HG03039 (cell line): Measurements from ENCODE around the gene TRIM50.
"Not testable (repeated sequence)": the region's sequence is repeated elsewhere in the genome, so short reads cannot be mapped to it uniquely, and the experiment has no call there.

Source experiments
- ATAC-seq: cut with Tn5 transposase; IDR thresholded peaks from one replicate; pipeline ENCODE4 v1.9.1; 2021; ENCODE audit warnings: mild to moderate bottlenecking, moderate library complexity; ENCODE audit not compliant: unreplicated experiment

TRIM50 gene

DNA sequence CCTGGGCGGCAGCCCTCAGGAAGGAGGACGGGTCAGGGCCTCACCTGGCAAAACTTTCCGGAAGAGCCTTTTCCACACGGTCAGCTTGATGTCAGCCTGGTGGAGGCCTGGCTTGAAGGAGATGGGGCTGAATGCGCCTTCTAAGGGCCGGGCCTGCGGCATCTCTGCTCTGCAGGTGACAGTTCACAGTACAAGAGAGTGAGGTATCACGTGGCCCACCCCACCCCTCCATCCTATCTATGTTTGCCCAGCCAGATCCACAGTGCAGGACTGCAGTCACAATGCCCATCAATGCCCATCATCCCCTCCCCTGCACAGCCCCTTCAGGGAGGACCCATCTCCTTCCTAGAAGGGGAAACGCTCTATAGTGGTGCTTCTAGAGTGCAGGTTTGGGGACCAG, 11.4 kb downstream of the TRIM50 start:
- no peak for ATAC-seq

DNA sequence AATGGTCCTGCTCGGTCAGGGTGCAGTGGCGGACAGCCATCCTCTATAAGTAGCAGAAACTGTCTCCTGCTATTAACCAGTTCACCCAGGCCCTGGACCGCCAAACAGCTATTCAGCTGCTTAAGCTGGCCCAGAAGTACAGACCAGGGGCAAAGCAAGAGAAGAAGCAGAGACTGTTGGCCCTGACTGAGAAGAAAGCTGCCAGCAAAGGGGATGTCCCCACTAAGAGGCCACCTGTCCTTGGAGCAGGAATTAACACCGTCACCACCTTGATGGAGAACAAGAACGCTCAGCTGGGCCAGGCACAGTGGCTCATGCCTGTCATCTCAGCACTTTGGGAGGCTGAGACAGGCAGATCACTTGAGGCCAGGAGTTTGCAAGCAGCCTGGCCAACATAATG, 13.6 kb downstream of the TRIM50 start:
- ATAC-seq: no peak

DNA sequence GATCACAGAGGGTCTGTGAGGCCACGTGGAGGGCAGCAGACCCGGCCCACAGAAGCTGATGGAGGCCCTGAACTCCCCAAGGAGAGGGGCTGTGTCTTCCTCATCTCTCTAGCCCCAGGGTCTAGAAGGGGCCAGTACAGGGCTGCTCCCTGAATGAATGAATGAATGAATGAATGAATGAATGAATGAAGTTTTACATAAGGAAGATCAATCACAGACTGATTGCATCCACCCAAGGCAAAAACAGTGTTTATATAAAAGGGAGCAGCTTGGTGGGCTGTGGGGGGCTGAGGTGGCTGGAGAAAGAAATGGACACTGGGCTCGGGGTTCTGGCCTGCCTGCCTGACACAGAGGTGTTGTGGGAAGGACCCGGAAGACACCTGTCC, 14.4 kb downstream of the TRIM50 start:
- no peak for ATAC-seq

DNA sequence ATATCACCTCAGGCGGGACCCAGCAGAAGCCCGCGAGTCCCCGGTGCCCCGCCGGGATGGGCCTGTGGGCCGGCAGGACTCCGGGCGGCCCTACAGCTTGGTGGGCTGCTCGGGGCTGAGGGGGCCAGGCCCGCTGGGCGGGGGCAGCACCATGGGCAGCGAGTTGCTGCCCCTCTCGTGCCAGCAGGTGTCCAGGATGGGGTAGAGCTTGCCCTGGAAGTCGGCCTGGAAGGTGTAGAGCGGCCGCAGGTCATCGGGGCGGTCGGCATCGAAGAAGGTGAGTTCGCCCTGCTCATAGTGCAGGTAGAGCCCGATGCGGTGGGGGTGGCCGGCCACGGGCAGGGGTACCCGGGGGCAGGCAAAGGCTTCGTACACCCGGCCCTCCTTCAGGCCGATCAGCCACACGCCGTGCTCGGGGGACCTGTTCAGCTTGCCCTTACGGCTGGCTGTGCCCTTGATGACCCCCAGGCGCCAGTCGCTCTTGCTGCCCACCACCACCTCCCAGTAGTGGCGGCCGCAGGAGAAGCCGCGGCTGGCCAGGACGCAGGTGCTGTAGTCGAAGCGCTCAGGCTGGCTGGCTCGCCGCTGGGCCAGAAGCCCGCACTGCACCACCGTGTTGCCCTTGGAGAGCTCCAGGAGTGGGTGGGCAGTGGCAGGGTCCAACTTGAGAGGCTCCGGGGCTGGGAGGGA, 14.9 kb downstream of the TRIM50 start:
- no peak for ATAC-seq

DNA sequence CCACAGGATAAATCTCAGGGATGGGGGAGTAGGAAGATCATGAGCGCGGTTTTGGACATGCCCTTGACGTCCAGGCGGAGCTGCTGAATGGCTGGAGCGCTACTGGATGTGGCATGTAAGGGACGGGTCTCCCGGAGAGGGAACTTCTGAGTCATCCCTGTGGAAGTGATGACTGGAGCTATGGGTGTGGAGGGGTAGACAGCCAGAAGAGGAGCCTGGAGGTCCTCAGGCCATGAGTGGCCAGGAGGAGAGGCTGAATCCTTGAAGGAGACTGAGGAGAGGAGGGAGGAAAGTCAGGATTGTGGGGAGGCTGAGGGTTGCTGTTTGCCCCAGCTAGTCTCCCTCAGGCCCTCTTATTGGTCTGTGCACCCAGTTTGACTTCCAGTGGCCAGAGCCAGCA, 16.5 kb downstream of the TRIM50 start:
- ATAC-seq: not testable (repeated sequence)

DNA sequence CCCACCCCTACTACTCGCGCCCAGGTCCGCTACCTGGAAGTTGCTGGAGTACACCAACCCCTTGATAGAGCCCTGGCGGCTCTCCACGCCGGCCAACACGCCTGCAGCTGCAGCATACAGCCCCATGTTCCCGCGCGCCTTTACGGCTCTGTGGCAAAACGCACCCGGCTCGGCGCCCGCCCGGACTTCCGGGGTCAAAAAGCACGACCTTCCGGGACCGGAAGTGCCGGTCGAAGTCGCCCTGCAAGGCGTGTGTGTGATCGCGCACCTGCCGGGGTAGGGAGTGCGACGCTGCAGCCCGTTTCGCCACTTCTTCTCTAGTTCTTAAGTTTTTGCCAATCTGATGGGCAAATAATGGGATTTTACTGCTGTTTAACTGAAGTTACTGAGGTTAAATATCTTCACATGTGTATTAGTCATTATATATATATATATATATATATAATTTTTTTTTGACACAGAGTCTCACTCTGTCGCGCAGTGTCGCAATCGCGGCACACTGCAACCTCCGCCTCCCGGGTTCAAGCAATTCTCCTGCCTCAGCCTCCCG, 19.1 kb downstream of the TRIM50 start, which contains the start of gene NSUN5:
TSS of gene NSUN5 (minus strand) at position 162 of the 550 bp plus-strand sequence. CDS start at position 126, 36 bp downstream.
- ATAC-seq: peak; percentile 68

DNA sequence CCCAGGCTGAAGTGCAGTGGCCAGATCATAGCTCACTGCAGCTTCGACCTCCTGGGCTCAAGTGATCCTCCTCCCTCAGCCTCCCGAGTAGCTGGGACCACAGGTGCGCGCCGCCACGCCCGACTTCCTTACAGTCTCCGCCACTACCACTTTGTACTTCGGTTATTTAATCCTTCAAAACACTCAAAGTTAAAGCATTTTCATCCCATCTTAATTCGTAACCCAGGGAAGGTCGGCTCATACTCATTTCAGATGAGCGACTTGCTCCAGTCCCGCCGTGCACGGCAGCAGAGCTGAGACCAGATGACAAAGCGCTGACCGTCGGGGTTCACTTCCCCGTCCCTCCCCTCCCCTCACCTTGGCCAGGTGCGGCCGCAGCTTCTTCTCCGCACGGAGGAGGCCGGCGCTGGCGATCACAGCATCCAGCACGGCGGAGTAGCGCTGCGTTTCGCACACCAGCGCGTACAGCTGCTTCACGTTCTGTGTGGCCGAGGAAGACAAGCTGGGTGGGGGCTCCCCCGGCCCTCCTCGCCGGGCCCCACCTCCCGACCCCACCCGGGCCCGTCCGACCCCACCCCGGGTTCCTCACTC, 19.7 kb downstream of the TRIM50 start:
- peak; percentile 30 for ATAC-seq

DNA sequence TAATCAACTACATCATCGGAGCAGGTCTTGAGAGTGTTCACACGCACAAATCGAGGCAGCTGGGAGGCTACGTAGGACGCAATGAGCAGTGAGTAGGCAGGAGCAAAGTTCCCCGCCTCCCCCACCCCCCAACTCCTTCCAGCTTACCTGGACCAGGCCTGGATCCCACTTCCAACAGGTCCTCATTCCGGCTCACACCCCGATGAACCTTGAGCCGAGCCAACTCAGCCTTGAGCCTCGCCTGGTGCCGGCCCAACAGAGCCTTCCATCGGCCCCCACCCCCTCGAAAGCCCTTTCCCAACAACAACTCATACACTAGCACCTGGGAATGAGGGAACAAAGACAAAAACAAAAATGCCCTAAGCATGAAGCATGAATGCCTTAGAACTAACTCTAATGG, 20.4 kb downstream of the TRIM50 start:
- ATAC-seq: no peak

DNA sequence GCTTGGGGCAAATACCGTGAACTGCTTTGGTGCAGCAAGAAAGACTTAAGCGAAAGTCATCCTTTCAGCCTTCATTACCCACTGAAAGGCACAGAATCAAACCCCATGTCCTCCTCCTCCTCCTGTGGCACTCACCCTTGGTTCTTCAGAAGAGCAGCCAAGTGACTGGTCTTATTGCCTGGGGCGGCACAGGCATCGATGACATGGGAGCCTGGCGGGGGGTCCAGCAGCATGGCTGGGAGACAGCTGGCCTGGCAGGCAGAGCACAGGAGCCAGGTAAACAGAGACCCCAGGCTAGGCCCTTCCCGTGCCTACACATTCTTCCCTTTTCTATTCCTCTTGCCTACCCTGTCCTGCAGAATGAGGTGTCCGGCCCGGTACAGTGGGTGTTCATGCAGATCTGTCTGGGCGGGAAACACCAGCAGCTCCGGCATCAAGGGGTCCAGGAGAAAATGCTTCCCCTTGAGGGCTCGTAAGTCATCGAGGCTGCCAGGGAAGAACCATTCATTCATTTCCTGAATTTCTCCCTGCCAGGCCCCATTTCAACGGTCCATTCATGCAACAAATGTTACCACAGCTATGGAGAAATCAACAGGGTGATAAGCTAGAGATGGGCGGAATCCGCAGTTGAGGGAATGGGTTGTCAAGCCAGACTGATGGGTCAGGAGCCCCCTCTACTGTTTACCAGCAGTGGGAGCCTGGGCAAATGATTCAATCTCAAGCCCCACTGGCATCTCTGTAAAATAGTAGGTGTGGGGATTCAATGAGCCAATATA, 23.1 kb downstream of the TRIM50 start:
- not testable (repeated sequence) for ATAC-seq

DNA sequence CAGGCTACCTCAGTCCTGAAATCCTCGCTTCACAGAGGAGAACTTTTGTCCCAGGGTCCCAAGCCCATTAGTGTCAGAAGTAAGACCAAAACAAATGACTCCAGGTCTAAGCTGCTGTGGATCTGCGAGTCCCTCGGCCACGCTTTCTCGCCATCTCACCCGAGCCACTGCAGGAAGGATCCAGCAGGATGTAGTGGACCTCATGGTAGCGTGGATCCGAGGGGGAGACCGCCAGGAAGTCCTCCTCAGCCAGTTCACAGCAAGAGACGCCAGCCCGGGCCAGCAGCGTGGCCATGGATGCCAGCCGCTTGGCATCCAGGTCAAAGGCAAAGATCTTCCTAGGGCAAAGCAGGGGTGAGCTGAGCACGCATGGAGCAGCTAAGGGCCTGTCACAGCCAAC, 23.8 kb downstream of the TRIM50 start:
- no peak for ATAC-seq

DNA sequence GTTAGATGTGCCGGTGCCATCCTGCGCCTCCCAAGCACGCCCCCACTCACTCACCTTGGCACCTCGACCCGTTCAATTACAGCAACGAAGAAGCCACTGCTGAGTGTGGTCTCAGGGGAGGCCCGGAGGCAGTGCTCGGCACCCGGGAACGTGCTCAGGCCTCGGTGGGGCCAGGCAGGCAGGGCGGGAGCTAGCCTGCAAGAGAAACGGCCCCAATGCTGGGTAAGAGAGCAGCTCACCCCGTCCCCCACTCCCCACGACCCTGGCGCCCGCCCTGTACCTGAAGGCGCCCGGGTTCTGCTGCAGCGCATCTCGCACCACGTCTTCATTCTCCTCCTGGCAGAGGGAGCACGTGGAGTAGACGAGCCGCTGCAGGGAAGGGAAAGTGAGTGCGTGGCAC, 24.3 kb downstream of the TRIM50 start:
- ATAC-seq: no peak

DNA sequence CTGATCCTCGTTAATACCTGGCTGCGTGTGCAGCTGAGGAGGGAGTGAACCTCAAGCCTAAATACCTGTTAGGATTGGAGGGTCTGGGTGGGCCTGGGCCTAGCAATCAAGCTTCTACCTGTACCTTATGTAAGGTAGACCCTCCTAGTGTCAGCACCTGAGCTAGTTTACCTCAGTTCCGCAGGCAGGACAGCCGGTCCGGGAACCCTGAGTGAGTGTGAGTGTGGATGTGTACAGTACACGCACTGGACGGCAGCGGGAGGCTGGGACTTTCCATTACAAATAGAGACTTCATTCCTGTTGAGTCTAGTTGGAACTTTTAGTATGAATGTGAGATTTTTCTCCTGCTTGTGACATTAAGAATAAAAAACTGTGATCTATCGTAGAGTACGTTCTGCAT, 25.0 kb downstream of the TRIM50 start:
- ATAC-seq: not testable (repeated sequence)

DNA sequence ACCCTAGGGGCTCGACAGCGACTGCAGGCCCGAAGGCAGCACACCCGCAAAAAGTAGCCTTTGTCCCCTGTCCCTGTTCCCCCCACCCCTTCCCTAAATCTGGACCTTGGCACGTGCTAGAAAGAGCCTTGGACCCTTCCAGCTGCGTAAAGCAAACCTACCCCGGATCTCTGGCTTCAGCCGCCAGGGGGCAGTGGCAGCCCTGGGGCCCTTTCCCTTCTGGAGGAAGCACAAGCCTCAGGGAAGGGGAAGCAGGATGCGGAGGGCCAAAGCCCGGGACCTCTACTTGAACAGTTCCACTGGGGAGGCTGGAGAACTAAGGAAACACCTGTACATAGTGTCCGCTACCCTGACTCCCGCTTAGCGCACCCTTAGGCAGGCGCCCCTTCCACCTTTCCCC, 26.8 kb downstream of the TRIM50 start:
- ATAC-seq: not testable (repeated sequence)

DNA sequence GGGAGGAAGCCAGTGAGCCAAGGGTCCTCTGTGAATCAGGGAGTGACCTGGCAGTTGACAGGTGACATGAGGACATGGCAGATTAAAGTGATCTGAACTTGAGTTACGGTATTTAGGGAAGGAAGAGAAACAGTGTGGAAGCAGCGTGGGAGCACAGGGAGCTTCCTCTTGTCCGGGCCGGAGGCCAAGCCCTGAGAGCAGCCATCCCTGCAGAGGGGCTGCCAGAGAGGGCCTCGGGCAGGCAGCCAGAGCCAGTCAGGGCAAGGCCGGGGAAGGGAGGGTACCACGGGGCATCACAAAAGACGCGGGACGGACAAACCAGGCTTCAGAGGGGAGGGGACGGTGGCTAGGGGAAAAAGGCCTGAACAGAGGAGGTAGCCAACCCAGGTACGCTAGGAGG, 28.1 kb downstream of the TRIM50 start:
- not testable (repeated sequence) for ATAC-seq

DNA sequence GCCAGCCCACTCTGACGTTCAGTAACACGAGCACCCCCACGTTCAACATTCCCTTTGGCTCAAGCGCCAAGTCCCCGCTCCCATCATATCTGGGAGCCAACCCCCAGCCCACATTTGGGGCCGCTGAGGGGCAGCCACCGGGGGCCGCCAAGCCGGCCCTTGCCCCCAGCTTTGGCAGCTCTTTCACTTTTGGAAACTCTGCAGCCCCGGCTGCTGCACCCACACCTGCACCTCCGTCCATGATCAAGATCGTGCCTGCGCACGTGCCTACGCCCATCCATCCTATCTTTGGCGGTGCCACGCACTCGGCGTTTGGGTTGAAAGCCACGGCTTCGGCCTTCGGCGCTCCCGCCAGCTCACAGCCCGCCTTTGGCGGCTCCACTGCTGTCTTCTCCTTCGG, 30.2 kb downstream of the TRIM50 start:
- not testable (repeated sequence) for ATAC-seq

DNA sequence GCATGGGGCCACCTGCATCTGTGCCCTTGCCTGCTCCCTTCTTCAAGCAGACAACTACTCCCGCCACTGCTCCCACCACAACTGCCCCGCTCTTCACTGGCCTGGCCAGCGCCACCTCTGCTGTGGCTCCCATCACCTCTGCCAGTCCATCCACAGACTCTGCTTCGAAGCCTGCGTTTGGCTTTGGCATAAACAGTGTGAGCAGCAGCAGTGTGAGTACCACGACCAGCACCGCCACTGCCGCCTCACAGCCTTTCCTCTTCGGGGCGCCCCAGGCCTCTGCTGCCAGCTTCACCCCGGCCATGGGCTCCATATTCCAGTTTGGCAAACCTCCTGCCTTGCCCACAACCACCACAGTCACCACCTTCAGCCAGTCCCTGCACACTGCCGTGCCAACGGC, 30.6 kb downstream of the TRIM50 start:
- ATAC-seq: not testable (repeated sequence)

DNA sequence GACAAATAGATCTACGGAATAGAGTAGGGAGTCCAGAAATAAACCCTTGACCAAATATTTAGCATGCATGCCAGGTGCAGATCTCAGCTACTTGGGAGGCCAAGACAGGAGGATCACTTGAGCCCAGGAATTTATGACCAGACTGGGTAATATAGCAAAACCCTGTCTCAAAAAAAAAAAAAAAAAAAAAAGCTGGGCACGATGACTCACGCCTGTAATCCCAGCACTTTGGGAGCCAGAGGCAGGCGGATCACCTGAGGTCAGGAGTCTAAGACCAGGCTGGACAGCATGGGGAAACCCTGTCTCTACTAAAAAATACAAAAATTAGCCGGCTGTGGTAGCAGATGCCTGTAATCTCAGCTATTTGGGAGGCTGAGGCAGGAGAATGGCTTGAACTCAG, 50.7 kb downstream of the TRIM50 start:
- not testable (repeated sequence) for ATAC-seq

DNA sequence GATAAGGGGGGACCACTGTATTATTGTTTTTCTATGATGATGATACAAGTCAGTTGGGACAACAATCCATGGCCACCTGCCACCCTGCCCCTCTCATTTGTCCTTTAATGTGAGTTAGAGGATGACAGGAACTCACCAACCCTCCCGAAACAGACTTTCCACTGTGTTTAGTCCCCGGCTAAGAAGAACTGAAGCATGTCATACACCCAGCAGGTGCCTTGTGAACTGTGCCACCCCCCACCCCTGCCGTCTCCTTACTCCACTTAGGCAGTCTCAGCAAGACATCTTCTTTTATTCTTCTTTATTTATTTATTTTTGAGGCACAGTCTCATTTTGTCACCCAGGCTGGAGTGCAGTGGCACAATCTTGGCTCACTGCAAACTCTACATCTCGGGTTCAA, 60.1 kb downstream of the TRIM50 start:
- not testable (repeated sequence) for ATAC-seq

DNA sequence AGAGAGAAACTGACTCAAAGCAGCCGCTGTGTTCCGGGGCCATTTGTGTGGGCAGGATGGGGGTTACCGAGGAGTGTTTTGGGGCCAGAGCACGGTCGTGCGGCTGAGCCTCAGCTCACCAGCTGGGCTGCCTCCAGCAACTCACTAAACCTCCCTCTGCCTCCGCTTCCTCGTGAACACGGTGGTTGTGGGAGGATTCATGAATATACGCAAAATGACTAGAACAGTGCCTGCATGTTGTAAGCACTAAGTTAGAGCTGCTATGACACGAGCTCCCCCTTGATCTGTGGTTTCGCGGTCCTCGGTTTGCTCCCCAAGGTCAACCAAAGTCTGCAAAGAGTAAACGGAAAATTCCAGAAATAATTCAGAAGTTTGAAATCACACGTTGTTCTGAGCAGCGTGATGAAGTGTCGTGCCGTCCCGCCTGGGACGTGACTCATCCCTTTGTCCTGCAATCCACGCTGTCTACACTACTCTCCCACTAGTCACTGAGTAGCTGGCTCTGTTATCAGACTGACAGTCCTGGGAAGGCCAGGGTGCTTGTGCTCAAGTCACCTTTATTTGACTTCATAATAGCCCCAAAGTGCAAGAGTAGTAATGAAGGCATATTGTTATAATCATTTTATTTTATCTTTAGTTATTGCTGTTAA, 61.0 kb downstream of the TRIM50 start:
- peak; percentile 89 for ATAC-seq
